A549 (cell line): ENCODE results near the gene REV1. TPM values are rescaled to one million over a fixed set of nuclear protein-coding genes. Genes with fewer than 3 reads are reported as not detected.
"Not testable (repeated sequence)": the region's sequence is repeated elsewhere in the genome, so short reads cannot be mapped to it uniquely, and the experiment has no call there.

Experiments used
- ATAC-seq, 2 experiments: fragments of 200-7000 bp in 1 of 2; fragments of >200 bp in 1 of 2; cut with Nextera tagmentation in 1 of 2; cut with Tn5 transposase in 1 of 2; 3 replicates each; pipeline versions ENCODE4 v1.8.0 to v1.9.1; 2018 to 2020; ENCODE audit warnings: mild to moderate bottlenecking in 1 of 2, moderate library complexity in 1 of 2
- CTCF ChIA-PET: fragments of 300-600 bp; sonication (Branson Sonifier 250); formaldehyde crosslinking; extraction: SDS; loops from one replicate; lab custom pipeline; 2021; ENCODE audit warnings: antibody characterized with exemption, inconsistent platforms; lab: Yijun Ruan, JAX
- POLR2A ChIA-PET: fragments of 350-600 bp; formaldehyde crosslinking; extraction: SDS; loops from one replicate; lab custom pipeline; 2021; ENCODE audit warnings: antibody characterized with exemption, inconsistent platforms; lab: Yijun Ruan, JAX
- DNase-seq, 2 experiments: peaks; one replicate each; pipeline versions ENCODE4 v3.0.0 to v3.0.0-alpha.2; 2011 to 2016; ENCODE audit warnings: low read depth in 1 of 2, low spot score in 1 of 2
- FAIRE-seq: peaks from 2 replicates; lab custom pipeline; 2011; peaks lifted over from hg19 to GRCh38; lab: Jason Lieb, UNC
- H3K27ac ChIP-seq, 2 experiments: fragments of >200 bp; sonication (Bioruptor Twin); formaldehyde crosslinking; 3 replicates each; pipeline ENCODE4 v1.5.1; 2016 to 2017
- H3K4me1 ChIP-seq: fragments of >200 bp; sonication (Bioruptor Twin); formaldehyde crosslinking; 3 replicates; pipeline ENCODE4 v1.6.1; 2016
- H3K4me2 ChIP-seq: fragments of >200 bp; sonication (Bioruptor Twin); formaldehyde crosslinking; 3 replicates; pipeline ENCODE4 v1.6.1; 2016
- H3K4me3 ChIP-seq: fragments of >200 bp; sonication (Bioruptor Twin); formaldehyde crosslinking; 3 replicates; pipeline ENCODE4 v1.5.1; 2016
- H3K9me3 ChIP-seq: fragments of >200 bp; sonication (Bioruptor Twin); formaldehyde crosslinking; 3 replicates; pipeline ENCODE4 v1.6.1; 2016
- BCL3 ChIP-seq: fragments of >200 bp; sonication (Bioruptor Twin); formaldehyde crosslinking; IDR thresholded peaks from 3 replicates; pipeline ENCODE4 v1.6.1; 2016
- BHLHE40 ChIP-seq: IDR thresholded peaks from 2 replicates; pipeline ENCODE4 v1.6.1; 2012; ENCODE audit warnings: low read depth, low read length, inconsistent platforms
- CBX8 ChIP-seq: fragments of 200-600 bp; sonication (generic); IDR thresholded peaks from 2 replicates; pipeline ENCODE4 v1.6.1; 2016
- CEBPB ChIP-seq, 2 experiments: fragments of >200 bp in 1 of 2; sonication (Bioruptor Twin) in 1 of 2; formaldehyde crosslinking in 1 of 2; IDR thresholded peaks; 2 replicates each; pipeline ENCODE4 v1.6.1; 2012 to 2016
- EHMT2 ChIP-seq: fragments of 200-600 bp; sonication (generic); IDR thresholded peaks from 2 replicates; pipeline ENCODE4 v1.6.1; 2016; ENCODE audit warnings: antibody characterized with exemption, low read depth, mild to moderate bottlenecking, moderate library complexity
- ESRRA ChIP-seq: fragments of 150-350 bp; IDR thresholded peaks from 2 replicates; pipeline ENCODE4 v1.6.1; 2014; ENCODE audit warnings: mild to moderate bottlenecking, low read length, borderline replicate concordance
- FOSB ChIP-seq: fragments of 250-450 bp; sonication (Bioruptor Pico); IDR thresholded peaks from 2 replicates; pipeline ENCODE4 v1.5.0; 2020; ENCODE audit warnings: mild to moderate bottlenecking, moderate library complexity
- FOXS1 ChIP-seq: fragments of 250-450 bp; sonication (Bioruptor Pico); IDR thresholded peaks from 2 replicates; pipeline ENCODE4 v1.5.0; 2020; ENCODE audit warnings: mild to moderate bottlenecking, moderate library complexity
- HOXA7 ChIP-seq: fragments of 250-450 bp; sonication (Bioruptor Pico); IDR thresholded peaks from 2 replicates; pipeline ENCODE4 v1.5.0; 2020; ENCODE audit warnings: mild to moderate bottlenecking, moderate library complexity
- JUN ChIP-seq, 2 experiments: fragments of >200 bp; sonication (Bioruptor Twin); formaldehyde crosslinking; IDR thresholded peaks; 2 replicates in 1 of 2; 3 replicates in 1 of 2; pipeline ENCODE4 v1.6.1; 2016 to 2017
- JUNB ChIP-seq: fragments of >200 bp; sonication (Bioruptor Twin); formaldehyde crosslinking; IDR thresholded peaks from 2 replicates; pipeline ENCODE4 v1.6.1; 2016
- KDM5A ChIP-seq: fragments of 200-600 bp; sonication (generic); IDR thresholded peaks from 2 replicates; pipeline ENCODE4 v1.6.1; 2016; ENCODE audit warnings: antibody characterized with exemption, mild to moderate bottlenecking
- MYC ChIP-seq: IDR thresholded peaks from 2 replicates; pipeline ENCODE4 v1.6.1; 2012; ENCODE audit warnings: mild to moderate bottlenecking, inconsistent platforms, low read length, improper control_type of control experiment, borderline replicate concordance
- NR3C1 ChIP-seq: fragments of >200 bp; sonication (Bioruptor Twin); formaldehyde crosslinking; IDR thresholded peaks from 3 replicates; pipeline ENCODE4 v1.6.1; 2017
- PHF8 ChIP-seq: fragments of 200-600 bp; sonication (generic); IDR thresholded peaks from 2 replicates; pipeline ENCODE4 v1.6.1; 2016; ENCODE audit warnings: low read depth, mild to moderate bottlenecking, antibody characterized with exemption, moderate library complexity, borderline replicate concordance
- POLR2A ChIP-seq: IDR thresholded peaks from 2 replicates; pipeline ENCODE4 v1.6.1; 2012; ENCODE audit warnings: mild to moderate bottlenecking, low read length
- POLR2AphosphoS2 ChIP-seq: conservative IDR thresholded peaks from 2 replicates; pipeline ENCODE4 v1.6.1; 2012; ENCODE audit warnings: low read length, improper control_type of control experiment, inconsistent platforms
- RFX5 ChIP-seq: fragments of 450-650 bp; IDR thresholded peaks from 2 replicates; pipeline ENCODE4 v1.7.1; 2014; ENCODE audit warnings: antibody characterized with exemption, mild to moderate bottlenecking, moderate library complexity
- SREBF2 ChIP-seq: fragments of 450-650 bp; IDR thresholded peaks from 2 replicates; pipeline ENCODE4 v1.6.1; 2014; ENCODE audit warnings: mild to moderate bottlenecking, moderate library complexity
- TFCP2L1 ChIP-seq: fragments of 250-450 bp; sonication (Bioruptor Pico); IDR thresholded peaks from 2 replicates; pipeline ENCODE4 v1.5.0; 2021; ENCODE audit warnings: mild to moderate bottlenecking
- USF2 ChIP-seq: fragments of 450-650 bp; IDR thresholded peaks from 2 replicates; pipeline ENCODE4 v1.6.1; 2014; ENCODE audit warnings: antibody characterized with exemption
- ZNF302 ChIP-seq: fragments of 250-450 bp; sonication (Bioruptor Pico); IDR thresholded peaks from 2 replicates; pipeline ENCODE4 v1.9.0; 2021; ENCODE audit warnings: inconsistent platforms, mild to moderate bottlenecking, moderate library complexity
- WGBS: methylation state at CpG from one replicate; pipeline ENCODE4 v1.1.6; 2017; ENCODE audit errors: missing lambda C conversion rate; 5-methylcytosine and 5-hydroxymethylcytosine counted together
- polyA plus RNA-seq, 4 experiments: library from polyadenylated mRNA; depleted of rRNA in 3 of 4; stranded (reverse); fragments of >200 nt; fragmentation: RNase III in 1 of 4; extraction: RNeasy Plus Mini Kit Qiagen cat#74134 plus additional on column Dnase treatment in 1 of 4; gene quantifications; 2 replicates in 3 of 4; 3 replicates in 1 of 4; pipeline ENCODE4 v1.2.3, GENCODE V29; 2011 to 2017

The REV1 gene
- polyA plus RNA-seq, 2 of the 4 experiments (the other 2 are of a cell fraction), result 12.8 to 36.2 TPM

DNA sequence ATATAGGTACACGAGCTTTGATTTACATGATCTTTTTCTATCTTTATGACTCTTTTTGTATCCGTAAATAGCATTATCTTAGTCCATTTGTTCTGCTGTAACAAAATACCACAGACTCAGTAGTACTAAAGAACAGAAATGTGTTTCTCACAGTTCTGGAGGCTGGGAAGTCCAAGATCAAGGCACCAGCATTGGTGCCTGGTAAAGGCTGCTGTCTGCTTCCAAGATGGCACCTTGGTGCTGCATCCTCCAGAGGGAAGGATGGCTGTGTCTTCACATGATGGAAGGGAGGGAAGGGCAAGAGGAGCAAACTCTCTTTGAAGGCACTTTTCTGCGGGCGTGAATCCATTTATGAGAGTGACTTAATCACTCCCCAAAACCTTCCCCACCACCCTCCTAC is 116.7 kb downstream of the REV1 start (continued):
- no peak for TF ChIP-seq TFCP2L1 (CRISPR knock-in tag)

GRCh38 chr2:99368854-99369253 is 121.0 kb downstream of the REV1 start:
- 94% methylated on average over 5 of the region's 5 CpGs for WGBS
- DNase-seq, CTCF ChIA-PET, H3K27ac ChIP-seq, ATAC-seq, FAIRE-seq, POLR2A ChIA-PET, H3K4me3 ChIP-seq, H3K4me2 ChIP-seq, H3K4me1 ChIP-seq, H3K9me3 ChIP-seq: not testable (repeated sequence)

- Histone ChIP-seq H3K4me3 (no peak overlapping the region), H3K27ac (no peak overlapping the region), H3K4me2 (no peak overlapping the region), H3K4me1 (no peaks in the 10 kb centered on the region), H3K9me3 (no peaks in the 10 kb centered on the region)
- CTCF ChIA-PET, result interaction anchor here (0.6 to 1.9 kb wide), 6 partner anchors 8 to 125 kb away, joined by 3 to 9 read pairs (median 4); partner anchors contain the start of genes EIF5B and TXNDC9
- DNase-seq, result no peak
- no peak for ATAC-seq
- 55% methylated on average over 2 of the region's 2 CpGs for WGBS
- FAIRE-seq, result no peak
- POLR2A ChIA-PET, result no interaction called here
- TF ChIP-seq JUN (IDR thresholded peaks at IDR 0.05), result no peak
- TF ChIP-seq FOXS1 (CRISPR knock-in tag), result no peak
- TF ChIP-seq SREBF2, result no peak
- no peak for TF ChIP-seq BHLHE40
- no peak for TF ChIP-seq POLR2A
- TF ChIP-seq NR3C1, result no peak
- TF ChIP-seq CBX8, result no peak
- TF ChIP-seq RFX5, result no peak
Observed at GRCh38 chr2:99365661-99366060, 124.2 kb downstream of the REV1 start.

DNA sequence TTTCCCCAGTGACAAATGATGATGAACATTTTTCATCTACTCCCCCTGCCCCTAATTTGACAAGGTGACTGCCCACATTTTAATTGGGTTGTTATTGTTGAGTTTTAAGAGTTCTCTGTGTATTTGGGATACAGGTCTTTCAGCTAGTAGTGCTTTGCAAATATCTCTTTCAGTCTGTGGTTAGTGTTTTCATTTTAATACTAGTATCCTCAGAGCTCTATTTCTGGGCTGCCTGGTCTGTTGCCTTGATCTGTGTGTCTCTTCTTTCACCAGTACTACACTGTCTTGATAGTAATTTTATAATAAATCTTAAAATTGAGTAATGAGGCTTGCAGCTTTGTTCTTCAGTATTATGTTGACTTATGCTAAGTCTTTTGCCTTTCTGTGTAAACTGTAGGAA is 133.0 kb downstream of the REV1 start:
- DNase-seq (no peak), ATAC-seq (no peak), FAIRE-seq (no peak)
- no peaks in the 10 kb centered on the region for H3K4me1 ChIP-seq
- POLR2A ChIA-PET, result no interaction called here
- H3K4me3 ChIP-seq, result no peak overlapping the region
- no peak overlapping the region for H3K4me2 ChIP-seq
- H3K27ac ChIP-seq, result no peak overlapping the region
- no peak for TF ChIP-seq EHMT2
- TF ChIP-seq ZNF302 (CRISPR knock-in tag), result no peak
- no peak for TF ChIP-seq HOXA7 (CRISPR knock-in tag)
- no peak for TF ChIP-seq POLR2AphosphoS2
- TF ChIP-seq CEBPB (IDR thresholded peaks at IDR 0.05), result no peak
- TF ChIP-seq MYC, result no peak
- TF ChIP-seq ESRRA, result no peak
- TF ChIP-seq BCL3, result no peak
- TF ChIP-seq CBX8, result no peak
- TF ChIP-seq USF2, result no peak
- no peak for TF ChIP-seq FOSB (CRISPR knock-in tag)
- TF ChIP-seq JUNB, result no peak
- no peak for TF ChIP-seq KDM5A
- TF ChIP-seq PHF8, result no peak
- TF ChIP-seq, all 56 proteins: peak for 0
- CTCF ChIA-PET, result interaction anchor here (1.7 to 2.1 kb wide), 2 partner anchors 11 to 20 kb away, joined by 4 read pairs; partner anchors contain the start of gene EIF5B
- H3K9me3 ChIP-seq, result no peaks in the 10 kb centered on the region

DNA sequence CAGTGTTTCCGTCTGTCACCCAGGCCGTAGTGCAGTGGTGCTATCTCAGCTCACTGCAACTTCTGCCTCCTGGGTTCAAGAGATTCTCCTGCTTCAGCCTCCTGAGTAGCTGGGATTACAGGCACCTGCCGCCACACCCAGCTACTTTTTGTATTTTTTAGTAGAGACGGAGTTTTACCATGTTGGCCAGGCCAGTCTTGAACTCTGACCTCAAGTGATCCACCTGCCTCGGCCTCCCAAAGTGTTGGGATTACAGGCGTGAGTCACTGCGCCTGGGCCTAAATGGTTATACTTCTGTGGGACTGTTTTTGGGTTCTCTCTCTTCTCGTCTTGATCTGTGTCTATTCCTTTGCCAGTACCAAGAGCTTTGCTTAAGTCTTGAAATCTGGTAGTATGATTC is 135.0 kb downstream of the REV1 start:
- H3K27ac ChIP-seq, ATAC-seq, H3K4me1 ChIP-seq, POLR2A ChIA-PET, CTCF ChIA-PET, FAIRE-seq, H3K9me3 ChIP-seq, H3K4me3 ChIP-seq, DNase-seq, H3K4me2 ChIP-seq: not testable (repeated sequence)
- WGBS, result 95% methylated on average over 8 of the region's 8 CpGs
